GM23338 (cell line): ENCODE data around the gene ZMYND8. TPM values are rescaled to one million over a fixed set of nuclear protein-coding genes. Genes with fewer than 3 reads are reported as not detected.

ENCODE experiments used
- ATAC-seq: fragments of 200-7000 bp; cut with Tn5 transposase; 3 replicates; pipeline ENCODE4 v1.9.1; 2020
- DNase-seq: peaks from one replicate; pipeline ENCODE4 v3.0.0-alpha.2; 2015; ENCODE audit warnings: low spot score
- H2AFZ ChIP-seq: fragments of 200-600 bp; sonication (generic); 2 replicates; pipeline ENCODE4 v1.8.0; 2016; ENCODE audit warnings: antibody characterized with exemption, mild to moderate bottlenecking, moderate library complexity
- H3F3A ChIP-seq: fragments of 200-600 bp; sonication (generic); replicated peaks from 2 replicates; pipeline ENCODE4 v1.8.0; 2017; ENCODE audit warnings: antibody characterized with exemption, mixed run types, low read depth
- H3K27ac ChIP-seq: fragments of 200-600 bp; sonication (generic); 2 replicates; pipeline ENCODE4 v1.6.1; 2016; ENCODE audit warnings: low read depth
- H3K27me3 ChIP-seq: fragments of 200-600 bp; sonication (generic); 2 replicates; pipeline ENCODE4 v1.8.0; 2016; ENCODE audit warnings: mild to moderate bottlenecking, mixed run types, moderate library complexity; ENCODE audit not compliant: insufficient read depth
- H3K36me3 ChIP-seq: fragments of 200-600 bp; sonication (generic); 2 replicates; pipeline ENCODE4 v1.8.0; 2016; ENCODE audit warnings: mild to moderate bottlenecking; ENCODE audit not compliant: insufficient read depth
- H3K4me1 ChIP-seq: fragments of 200-600 bp; sonication (generic); 2 replicates; pipeline ENCODE4 v1.8.0; 2016; ENCODE audit warnings: mild to moderate bottlenecking, moderate library complexity; ENCODE audit not compliant: insufficient read depth
- H3K4me2 ChIP-seq: fragments of 200-600 bp; sonication (generic); 2 replicates; pipeline ENCODE4 v1.7.1; 2017; ENCODE audit warnings: mixed run types
- H3K4me3 ChIP-seq: fragments of 200-600 bp; sonication (generic); 2 replicates; pipeline ENCODE4 v1.6.1; 2016; ENCODE audit warnings: mixed run types
- H3K79me2 ChIP-seq: fragments of 200-600 bp; sonication (generic); replicated peaks from 2 replicates; pipeline ENCODE4 v1.8.0; 2017; ENCODE audit warnings: mild to moderate bottlenecking; ENCODE audit not compliant: insufficient read depth
- H3K9me2 ChIP-seq: fragments of 200-600 bp; sonication (generic); 2 replicates; pipeline ENCODE4 v1.8.0; 2017; ENCODE audit not compliant: insufficient read depth
- H4K20me1 ChIP-seq: fragments of 200-600 bp; sonication (generic); replicated peaks from 2 replicates; pipeline ENCODE4 v1.8.0; 2017; ENCODE audit warnings: mild to moderate bottlenecking; ENCODE audit not compliant: insufficient read depth
- H3K27ac Mint-ChIP-seq: 2 replicates; pipeline ENCODE4 v1.8.0; 2020; ENCODE audit warnings: inconsistent platforms, mild to moderate bottlenecking, moderate library complexity, mixed read lengths
- H3K27me3 Mint-ChIP-seq: 3 replicates; pipeline ENCODE4 v1.8.0; 2022; ENCODE audit warnings: low read depth, mild to moderate bottlenecking, moderate library complexity, mixed read lengths, inconsistent platforms; ENCODE audit not compliant: insufficient read depth, poor library complexity
- H3K36me3 Mint-ChIP-seq: 3 replicates; pipeline ENCODE4 v1.8.0; 2021; ENCODE audit warnings: low read depth, mild to moderate bottlenecking, inconsistent platforms, moderate library complexity, mixed read lengths
- H3K4me1 Mint-ChIP-seq: 3 replicates; pipeline ENCODE4 v1.8.0; 2020; ENCODE audit warnings: mild to moderate bottlenecking, inconsistent platforms, mixed read lengths
- H3K4me3 Mint-ChIP-seq: 3 replicates; pipeline ENCODE4 v1.8.0; 2021; ENCODE audit warnings: moderate library complexity, mild to moderate bottlenecking, inconsistent platforms, mixed read lengths
- H3K9me3 Mint-ChIP-seq: 3 replicates; pipeline ENCODE4 v1.8.0; 2020; ENCODE audit warnings: moderate library complexity, mild to moderate bottlenecking, inconsistent platforms, mixed read lengths
- CREB1 ChIP-seq: fragments of 250-450 bp; sonication (Bioruptor Pico); IDR thresholded peaks from 2 replicates; pipeline ENCODE4 v1.5.0; 2020; ENCODE audit warnings: low read depth, mild to moderate bottlenecking, moderate library complexity
- ETS1 ChIP-seq: IDR thresholded peaks from 2 replicates; pipeline ENCODE4 v1.6.1; 2016; ENCODE audit warnings: antibody characterized with exemption
- EZH2 ChIP-seq: fragments of 200-600 bp; sonication (generic); IDR thresholded peaks from one replicate; pipeline ENCODE4 v1.8.0; 2017; ENCODE audit warnings: antibody characterized with exemption, mild to moderate bottlenecking, low read depth; ENCODE audit not compliant: unreplicated experiment
- EZH2phosphoT487 ChIP-seq: fragments of 200-600 bp; sonication (generic); IDR thresholded peaks from one replicate; pipeline ENCODE4 v1.8.1; 2018; ENCODE audit warnings: antibody characterized with exemption; ENCODE audit not compliant: unreplicated experiment
- JUNB ChIP-seq: IDR thresholded peaks from one replicate; pipeline ENCODE4 v1.6.1; 2016; ENCODE audit warnings: antibody characterized with exemption; ENCODE audit not compliant: unreplicated experiment
- NANOG ChIP-seq: IDR thresholded peaks from 2 replicates; pipeline ENCODE4 v1.6.1; 2016; ENCODE audit warnings: antibody characterized with exemption, borderline replicate concordance
- POLR2AphosphoS5 ChIP-seq: IDR thresholded peaks from 2 replicates; pipeline ENCODE4 v1.6.1; 2016; ENCODE audit warnings: antibody characterized with exemption, low read depth
- STAT1 ChIP-seq: IDR thresholded peaks from one replicate; pipeline ENCODE4 v1.6.1; 2016; ENCODE audit warnings: antibody characterized with exemption; ENCODE audit not compliant: unreplicated experiment
- ZNF114 ChIP-seq: fragments of 250-450 bp; sonication (Bioruptor Pico); IDR thresholded peaks from 2 replicates; pipeline ENCODE4 v1.5.0; 2020; ENCODE audit warnings: mild to moderate bottlenecking, moderate library complexity
- ZNF331 ChIP-seq: fragments of 250-450 bp; sonication (Bioruptor Pico); IDR thresholded peaks from 2 replicates; pipeline ENCODE4 v1.5.0; 2020; ENCODE audit warnings: low read depth, mild to moderate bottlenecking, moderate library complexity
- polyA plus RNA-seq: library from polyadenylated mRNA; unstranded; fragments of >200 nt; fragmentation: Nextera tagmentation; extraction: Ambion mirVana; gene quantifications from 2 replicates; pipeline ENCODE4 v1.2.1, GENCODE V29; 2016
- total RNA-seq: library from RNA; depleted of rRNA; stranded (reverse); fragments of >200 nt; shearing (Covaris generic); gene quantifications from 2 replicates; pipeline ENCODE4 v1.2.3, GENCODE V29; 2014
- TF ChIP-seq, protein P1 (sequence below): fragments of 250-450 bp; sonication (Bioruptor Pico); IDR thresholded peaks from 2 replicates; pipeline ENCODE4 v1.5.0; 2020; ENCODE audit warnings: mild to moderate bottlenecking, moderate library complexity
- TF ChIP-seq, protein P2 (sequence below): IDR thresholded peaks from one replicate; pipeline ENCODE4 v1.6.1; 2018; ENCODE audit warnings: antibody characterized with exemption; ENCODE audit not compliant: unreplicated experiment
- TF ChIP-seq, protein P3 (sequence below), 2 experiments: fragments of 200-600 bp in 1 of 2; sonication (generic) in 1 of 2; conservative IDR thresholded peaks; 2 replicates each; pipeline versions ENCODE4 v1.5.1 to v1.6.1; 2016 to 2017; ENCODE audit warnings: antibody characterized with exemption in 2 of 2, low read depth in 2 of 2, mild to moderate bottlenecking in 2 of 2, moderate library complexity in 1 of 2

The ZMYND8 gene
- total and polyA plus RNA-seq, 2 experiments from 2014 or later: 70.9 to 128 TPM

DNA sequence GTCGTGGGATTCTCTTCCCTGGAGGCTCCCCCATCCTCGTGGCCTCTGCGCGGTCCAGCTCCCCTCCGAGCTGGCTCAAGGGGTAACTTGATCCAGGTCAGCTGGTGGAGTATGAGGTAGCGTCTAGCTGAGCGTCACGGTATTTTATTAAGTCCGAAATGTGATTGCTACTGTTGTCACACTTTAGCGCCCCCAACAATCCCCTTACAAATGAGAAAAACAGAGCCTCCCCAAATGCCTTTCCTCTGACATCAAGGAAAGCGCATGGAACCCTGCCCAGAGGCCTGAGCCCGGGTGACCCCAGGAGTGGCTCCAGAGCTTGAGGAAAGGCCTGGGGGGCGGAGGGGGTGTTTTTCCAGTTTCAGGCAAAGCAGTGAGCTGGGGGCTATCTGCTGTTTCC, 192.4 kb downstream of the ZMYND8 start:
- Histone ChIP-seq H4K20me1 (no peaks in the 10 kb centered on the region), H3K4me1 (no peaks in the 10 kb centered on the region), H3K27ac (no peak overlapping the region), H3K79me2 (no peaks in the 10 kb centered on the region), H3K4me2 (no peak overlapping the region), H3K36me3 (no peaks in the 10 kb centered on the region; the same call in 1 of the 2 replicates), H3K4me3 (no peak overlapping the region), H3F3A (no peaks in the 10 kb centered on the region), H3K27me3 (no peaks in the 10 kb centered on the region), H3K9me2 (0 out of 2 replicates have a peak, but pooled peaks cover 5% of the 10 kb centered on the region), H2AFZ (no peak overlapping the region)
- no peaks in the 10 kb centered on the region for H3K27me3 Mint-ChIP-seq
- TF ChIP-seq ZNF114 (CRISPR knock-in tag): no peak
- TF ChIP-seq, protein P1, sequence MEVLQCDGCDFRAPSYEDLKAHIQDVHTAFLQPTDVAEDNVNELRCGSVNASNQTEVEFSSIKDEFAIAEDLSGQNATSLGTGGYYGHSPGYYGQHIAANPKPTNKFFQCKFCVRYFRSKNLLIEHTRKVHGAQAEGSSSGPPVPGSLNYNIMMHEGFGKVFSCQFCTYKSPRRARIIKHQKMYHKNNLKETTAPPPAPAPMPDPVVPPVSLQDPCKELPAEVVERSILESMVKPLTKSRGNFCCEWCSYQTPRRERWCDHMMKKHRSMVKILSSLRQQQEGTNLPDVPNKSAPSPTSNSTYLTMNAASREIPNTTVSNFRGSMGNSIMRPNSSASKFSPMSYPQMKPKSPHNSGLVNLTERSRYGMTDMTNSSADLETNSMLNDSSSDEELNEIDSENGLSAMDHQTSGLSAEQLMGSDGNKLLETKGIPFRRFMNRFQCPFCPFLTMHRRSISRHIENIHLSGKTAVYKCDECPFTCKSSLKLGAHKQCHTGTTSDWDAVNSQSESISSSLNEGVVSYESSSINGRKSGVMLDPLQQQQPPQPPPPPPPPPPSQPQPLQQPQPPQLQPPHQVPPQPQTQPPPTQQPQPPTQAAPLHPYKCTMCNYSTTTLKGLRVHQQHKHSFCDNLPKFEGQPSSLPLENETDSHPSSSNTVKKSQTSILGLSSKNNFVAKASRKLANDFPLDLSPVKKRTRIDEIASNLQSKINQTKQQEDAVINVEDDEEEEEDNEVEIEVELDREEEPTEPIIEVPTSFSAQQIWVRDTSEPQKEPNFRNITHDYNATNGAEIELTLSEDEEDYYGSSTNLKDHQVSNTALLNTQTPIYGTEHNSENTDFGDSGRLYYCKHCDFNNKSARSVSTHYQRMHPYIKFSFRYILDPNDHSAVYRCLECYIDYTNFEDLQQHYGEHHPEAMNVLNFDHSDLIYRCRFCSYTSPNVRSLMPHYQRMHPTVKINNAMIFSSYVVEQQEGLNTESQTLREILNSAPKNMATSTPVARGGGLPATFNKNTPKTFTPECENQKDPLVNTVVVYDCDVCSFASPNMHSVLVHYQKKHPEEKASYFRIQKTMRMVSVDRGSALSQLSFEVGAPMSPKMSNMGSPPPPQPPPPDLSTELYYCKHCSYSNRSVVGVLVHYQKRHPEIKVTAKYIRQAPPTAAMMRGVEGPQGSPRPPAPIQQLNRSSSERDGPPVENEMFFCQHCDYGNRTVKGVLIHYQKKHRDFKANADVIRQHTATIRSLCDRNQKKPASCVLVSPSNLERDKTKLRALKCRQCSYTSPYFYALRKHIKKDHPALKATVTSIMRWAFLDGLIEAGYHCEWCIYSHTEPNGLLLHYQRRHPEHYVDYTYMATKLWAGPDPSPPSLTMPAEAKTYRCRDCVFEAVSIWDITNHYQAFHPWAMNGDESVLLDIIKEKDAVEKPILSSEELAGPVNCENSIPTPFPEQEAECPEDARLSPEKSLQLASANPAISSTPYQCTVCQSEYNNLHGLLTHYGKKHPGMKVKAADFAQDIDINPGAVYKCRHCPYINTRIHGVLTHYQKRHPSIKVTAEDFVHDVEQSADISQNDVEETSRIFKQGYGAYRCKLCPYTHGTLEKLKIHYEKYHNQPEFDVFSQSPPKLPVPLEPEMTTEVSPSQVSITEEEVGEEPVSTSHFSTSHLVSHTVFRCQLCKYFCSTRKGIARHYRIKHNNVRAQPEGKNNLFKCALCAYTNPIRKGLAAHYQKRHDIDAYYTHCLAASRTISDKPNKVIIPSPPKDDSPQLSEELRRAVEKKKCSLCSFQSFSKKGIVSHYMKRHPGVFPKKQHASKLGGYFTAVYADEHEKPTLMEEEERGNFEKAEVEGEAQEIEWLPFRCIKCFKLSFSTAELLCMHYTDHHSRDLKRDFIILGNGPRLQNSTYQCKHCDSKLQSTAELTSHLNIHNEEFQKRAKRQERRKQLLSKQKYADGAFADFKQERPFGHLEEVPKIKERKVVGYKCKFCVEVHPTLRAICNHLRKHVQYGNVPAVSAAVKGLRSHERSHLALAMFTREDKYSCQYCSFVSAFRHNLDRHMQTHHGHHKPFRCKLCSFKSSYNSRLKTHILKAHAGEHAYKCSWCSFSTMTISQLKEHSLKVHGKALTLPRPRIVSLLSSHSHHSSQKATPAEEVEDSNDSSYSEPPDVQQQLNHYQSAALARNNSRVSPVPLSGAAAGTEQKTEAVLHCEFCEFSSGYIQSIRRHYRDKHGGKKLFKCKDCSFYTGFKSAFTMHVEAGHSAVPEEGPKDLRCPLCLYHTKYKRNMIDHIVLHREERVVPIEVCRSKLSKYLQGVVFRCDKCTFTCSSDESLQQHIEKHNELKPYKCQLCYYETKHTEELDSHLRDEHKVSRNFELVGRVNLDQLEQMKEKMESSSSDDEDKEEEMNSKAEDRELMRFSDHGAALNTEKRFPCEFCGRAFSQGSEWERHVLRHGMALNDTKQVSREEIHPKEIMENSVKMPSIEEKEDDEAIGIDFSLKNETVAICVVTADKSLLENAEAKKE (CRISPR knock-in tag): no peak
- no peak for TF ChIP-seq CREB1 (CRISPR knock-in tag)
- TF ChIP-seq POLR2AphosphoS5: no peak
- no peak for TF ChIP-seq EZH2phosphoT487
- TF ChIP-seq, protein P2, sequence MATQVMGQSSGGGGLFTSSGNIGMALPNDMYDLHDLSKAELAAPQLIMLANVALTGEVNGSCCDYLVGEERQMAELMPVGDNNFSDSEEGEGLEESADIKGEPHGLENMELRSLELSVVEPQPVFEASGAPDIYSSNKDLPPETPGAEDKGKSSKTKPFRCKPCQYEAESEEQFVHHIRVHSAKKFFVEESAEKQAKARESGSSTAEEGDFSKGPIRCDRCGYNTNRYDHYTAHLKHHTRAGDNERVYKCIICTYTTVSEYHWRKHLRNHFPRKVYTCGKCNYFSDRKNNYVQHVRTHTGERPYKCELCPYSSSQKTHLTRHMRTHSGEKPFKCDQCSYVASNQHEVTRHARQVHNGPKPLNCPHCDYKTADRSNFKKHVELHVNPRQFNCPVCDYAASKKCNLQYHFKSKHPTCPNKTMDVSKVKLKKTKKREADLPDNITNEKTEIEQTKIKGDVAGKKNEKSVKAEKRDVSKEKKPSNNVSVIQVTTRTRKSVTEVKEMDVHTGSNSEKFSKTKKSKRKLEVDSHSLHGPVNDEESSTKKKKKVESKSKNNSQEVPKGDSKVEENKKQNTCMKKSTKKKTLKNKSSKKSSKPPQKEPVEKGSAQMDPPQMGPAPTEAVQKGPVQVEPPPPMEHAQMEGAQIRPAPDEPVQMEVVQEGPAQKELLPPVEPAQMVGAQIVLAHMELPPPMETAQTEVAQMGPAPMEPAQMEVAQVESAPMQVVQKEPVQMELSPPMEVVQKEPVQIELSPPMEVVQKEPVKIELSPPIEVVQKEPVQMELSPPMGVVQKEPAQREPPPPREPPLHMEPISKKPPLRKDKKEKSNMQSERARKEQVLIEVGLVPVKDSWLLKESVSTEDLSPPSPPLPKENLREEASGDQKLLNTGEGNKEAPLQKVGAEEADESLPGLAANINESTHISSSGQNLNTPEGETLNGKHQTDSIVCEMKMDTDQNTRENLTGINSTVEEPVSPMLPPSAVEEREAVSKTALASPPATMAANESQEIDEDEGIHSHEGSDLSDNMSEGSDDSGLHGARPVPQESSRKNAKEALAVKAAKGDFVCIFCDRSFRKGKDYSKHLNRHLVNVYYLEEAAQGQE: no peak
- TF ChIP-seq ZNF331: no peak
- no peak for TF ChIP-seq ETS1
- no peak for TF ChIP-seq NANOG
- TF ChIP-seq JUNB: no peak
- no peak for TF ChIP-seq STAT1
- TF ChIP-seq, protein P3, sequence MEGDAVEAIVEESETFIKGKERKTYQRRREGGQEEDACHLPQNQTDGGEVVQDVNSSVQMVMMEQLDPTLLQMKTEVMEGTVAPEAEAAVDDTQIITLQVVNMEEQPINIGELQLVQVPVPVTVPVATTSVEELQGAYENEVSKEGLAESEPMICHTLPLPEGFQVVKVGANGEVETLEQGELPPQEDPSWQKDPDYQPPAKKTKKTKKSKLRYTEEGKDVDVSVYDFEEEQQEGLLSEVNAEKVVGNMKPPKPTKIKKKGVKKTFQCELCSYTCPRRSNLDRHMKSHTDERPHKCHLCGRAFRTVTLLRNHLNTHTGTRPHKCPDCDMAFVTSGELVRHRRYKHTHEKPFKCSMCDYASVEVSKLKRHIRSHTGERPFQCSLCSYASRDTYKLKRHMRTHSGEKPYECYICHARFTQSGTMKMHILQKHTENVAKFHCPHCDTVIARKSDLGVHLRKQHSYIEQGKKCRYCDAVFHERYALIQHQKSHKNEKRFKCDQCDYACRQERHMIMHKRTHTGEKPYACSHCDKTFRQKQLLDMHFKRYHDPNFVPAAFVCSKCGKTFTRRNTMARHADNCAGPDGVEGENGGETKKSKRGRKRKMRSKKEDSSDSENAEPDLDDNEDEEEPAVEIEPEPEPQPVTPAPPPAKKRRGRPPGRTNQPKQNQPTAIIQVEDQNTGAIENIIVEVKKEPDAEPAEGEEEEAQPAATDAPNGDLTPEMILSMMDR (conservative IDR thresholded peaks at IDR 0.05; ENCODE audit: low read depth in 2 of 2): no peak
- no peak for TF ChIP-seq EZH2
- H3K9me3 Mint-ChIP-seq: peaks cover 3% of the 10 kb centered on the region; the same call in 2 of the 3 replicates
- H3K27ac Mint-ChIP-seq: no peak overlapping the region
- no peak overlapping the region for H3K4me3 Mint-ChIP-seq
- H3K36me3 Mint-ChIP-seq: no peaks in the 10 kb centered on the region
- ATAC-seq (no peak), DNase-seq (no peak)
- H3K4me1 Mint-ChIP-seq: no peaks in the 10 kb centered on the region; the same call in 2 of the 3 replicates
